ENCODE results near the gene ZNF423. TPM values are rescaled to one million over a fixed set of nuclear protein-coding genes. Genes with fewer than 3 reads are reported as not detected.

Gene ZNF423
- total RNA-seq, 4 donors from 2014 or later, result 0.67 to 3.7 (median 2.2) TPM

DNA sequence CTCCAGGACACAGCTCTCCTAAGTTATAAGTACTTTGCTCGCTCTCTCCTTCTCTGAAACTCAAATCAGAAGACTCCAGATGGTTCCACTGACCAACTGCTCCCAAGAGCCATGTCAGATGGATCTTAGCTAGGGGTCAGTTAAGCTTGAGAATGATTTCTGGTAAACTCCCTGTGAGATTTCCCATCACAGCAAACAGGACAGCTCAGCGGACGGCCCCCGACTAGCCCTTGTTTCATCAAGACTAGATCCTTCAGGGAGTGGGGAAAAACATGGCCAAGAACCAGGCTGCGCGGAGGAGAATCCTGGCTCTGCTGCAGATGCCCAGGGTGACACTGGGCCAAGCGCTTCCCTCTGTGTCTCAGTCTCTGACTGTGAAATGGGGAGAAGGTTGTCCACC is 322.5 kb downstream of the ZNF423 start:
- no peak for DNase-seq (ENCODE audit: low spot score in 2 of 2)
- no peak overlapping the region for H3K4me3 ChIP-seq (ENCODE audit: low read depth, poor library complexity, severe bottlenecking)
- WGBS, 2 donors, result 92 to 94% methylated on average over 7 of the region's 7 CpGs
- TF ChIP-seq POLR2A (IDR thresholded peaks at IDR 0.05), result no peak
- TF ChIP-seq, protein P1, sequence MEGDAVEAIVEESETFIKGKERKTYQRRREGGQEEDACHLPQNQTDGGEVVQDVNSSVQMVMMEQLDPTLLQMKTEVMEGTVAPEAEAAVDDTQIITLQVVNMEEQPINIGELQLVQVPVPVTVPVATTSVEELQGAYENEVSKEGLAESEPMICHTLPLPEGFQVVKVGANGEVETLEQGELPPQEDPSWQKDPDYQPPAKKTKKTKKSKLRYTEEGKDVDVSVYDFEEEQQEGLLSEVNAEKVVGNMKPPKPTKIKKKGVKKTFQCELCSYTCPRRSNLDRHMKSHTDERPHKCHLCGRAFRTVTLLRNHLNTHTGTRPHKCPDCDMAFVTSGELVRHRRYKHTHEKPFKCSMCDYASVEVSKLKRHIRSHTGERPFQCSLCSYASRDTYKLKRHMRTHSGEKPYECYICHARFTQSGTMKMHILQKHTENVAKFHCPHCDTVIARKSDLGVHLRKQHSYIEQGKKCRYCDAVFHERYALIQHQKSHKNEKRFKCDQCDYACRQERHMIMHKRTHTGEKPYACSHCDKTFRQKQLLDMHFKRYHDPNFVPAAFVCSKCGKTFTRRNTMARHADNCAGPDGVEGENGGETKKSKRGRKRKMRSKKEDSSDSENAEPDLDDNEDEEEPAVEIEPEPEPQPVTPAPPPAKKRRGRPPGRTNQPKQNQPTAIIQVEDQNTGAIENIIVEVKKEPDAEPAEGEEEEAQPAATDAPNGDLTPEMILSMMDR (IDR thresholded peaks at IDR 0.05), result no peak
- intact Hi-C loops (cut with DNase I; ENCODE audit: low total_unique reads), result no loop called here

DNA sequence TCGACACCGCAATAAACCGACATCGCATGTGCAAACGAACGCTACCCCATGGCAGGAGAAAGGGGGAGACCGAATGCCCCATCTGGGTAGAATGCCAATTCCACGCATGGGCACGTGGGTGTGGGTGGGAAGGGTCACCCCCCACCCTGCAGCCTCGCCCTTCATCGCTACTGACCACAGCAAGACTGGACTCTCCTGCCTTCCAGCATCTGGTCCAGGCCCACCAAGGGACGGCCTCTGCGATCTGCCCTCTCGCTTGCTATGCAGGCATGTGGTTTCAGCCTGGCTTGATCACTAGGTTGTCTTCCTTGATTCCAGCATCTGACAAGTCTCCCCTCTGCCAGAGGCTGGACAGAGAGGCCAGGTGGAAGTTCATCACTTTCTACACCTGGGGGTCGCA is 323.0 kb downstream of the ZNF423 start:
- no peak overlapping the region for H3K4me3 ChIP-seq (ENCODE audit: low read depth, poor library complexity, severe bottlenecking)
- TF ChIP-seq, protein P1 (IDR thresholded peaks at IDR 0.05), result no peak
- no peak for TF ChIP-seq POLR2A (IDR thresholded peaks at IDR 0.05)
- WGBS, 2 donors, result 92 to 96% methylated on average over 15 of the region's 15 CpGs
- intact Hi-C loops (cut with DNase I; ENCODE audit: low total_unique reads), result no loop called here
- no peak for DNase-seq (ENCODE audit: low spot score in 2 of 2)

DNA sequence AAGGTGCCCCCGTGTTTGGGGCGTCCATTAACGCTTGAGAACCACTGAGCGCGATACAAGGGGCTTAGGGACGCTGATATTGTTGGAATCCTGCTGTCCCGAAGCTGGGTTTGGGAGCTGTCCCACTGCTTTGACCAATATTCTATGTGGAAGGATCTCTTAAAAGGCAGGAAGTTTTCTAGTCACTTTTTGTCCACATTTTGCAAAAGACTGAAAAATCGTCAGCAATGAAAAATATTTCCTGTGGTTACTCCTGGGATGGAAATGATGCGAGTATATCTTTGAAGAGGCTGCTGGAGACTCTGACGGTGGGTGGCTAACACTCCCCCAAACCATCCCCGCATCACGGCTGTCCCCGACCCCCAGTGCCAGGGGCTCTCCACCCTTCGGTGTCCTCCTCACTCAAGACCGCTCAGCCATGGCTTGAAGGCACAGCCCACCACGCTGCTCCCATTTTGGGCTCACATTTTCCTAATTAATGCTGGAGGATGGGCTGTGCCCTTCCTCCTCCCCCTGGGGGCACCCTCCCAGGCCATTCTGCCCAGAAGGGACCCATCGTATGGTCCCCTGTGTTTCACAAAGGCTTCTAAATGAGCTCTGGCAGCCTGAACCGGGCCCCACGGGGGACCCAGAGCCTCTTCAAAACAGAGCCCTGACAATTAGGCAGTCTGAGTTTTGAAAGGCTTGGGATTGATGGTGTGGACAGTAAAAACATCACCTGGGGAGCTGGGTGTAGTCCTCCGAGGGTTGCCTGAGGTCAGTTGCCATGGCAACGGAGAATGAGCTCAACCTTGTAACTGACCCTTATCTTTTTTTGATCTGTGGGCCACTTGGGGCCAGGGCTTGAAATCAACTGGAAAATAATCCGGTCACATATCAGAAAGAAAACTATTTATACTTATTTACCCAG is 323.7 kb downstream of the ZNF423 start:
- 78 to 79% methylated on average over 22 of the region's 22 CpGs for WGBS, 2 donors
- no peak overlapping the region for H3K4me3 ChIP-seq (ENCODE audit: low read depth, poor library complexity, severe bottlenecking)
- TF ChIP-seq POLR2A (IDR thresholded peaks at IDR 0.05), result no peak
- TF ChIP-seq, protein P1 (IDR thresholded peaks at IDR 0.05), result no peak
- intact Hi-C loops (cut with DNase I; ENCODE audit: low total_unique reads), result no loop called here
- no peak for DNase-seq (ENCODE audit: low spot score in 2 of 2)

DNA sequence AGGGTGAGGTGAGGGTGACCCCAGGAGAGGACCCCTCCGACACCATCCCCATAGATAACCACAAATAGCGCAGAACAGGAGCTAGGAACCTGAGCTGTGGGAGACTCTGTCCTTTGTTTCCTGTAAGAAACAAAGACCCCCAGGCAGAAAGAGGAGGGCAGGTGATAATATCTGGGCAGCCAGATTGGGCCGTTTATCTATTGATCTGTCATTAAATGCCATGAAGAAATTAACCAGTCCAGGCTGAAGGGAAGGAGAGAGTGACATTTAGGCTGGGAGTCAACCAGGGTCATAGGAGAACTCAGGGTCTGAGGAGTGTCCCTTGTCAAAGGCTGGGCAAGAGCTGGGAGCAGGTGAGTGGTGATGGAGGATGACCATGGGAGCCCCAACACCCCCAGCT is 324.5 kb downstream of the ZNF423 start:
- TF ChIP-seq POLR2A (IDR thresholded peaks at IDR 0.05), result no peak
- TF ChIP-seq, protein P1 (IDR thresholded peaks at IDR 0.05), result no peak
- intact Hi-C loops (cut with DNase I; ENCODE audit: low total_unique reads), result no loop called here

DNA sequence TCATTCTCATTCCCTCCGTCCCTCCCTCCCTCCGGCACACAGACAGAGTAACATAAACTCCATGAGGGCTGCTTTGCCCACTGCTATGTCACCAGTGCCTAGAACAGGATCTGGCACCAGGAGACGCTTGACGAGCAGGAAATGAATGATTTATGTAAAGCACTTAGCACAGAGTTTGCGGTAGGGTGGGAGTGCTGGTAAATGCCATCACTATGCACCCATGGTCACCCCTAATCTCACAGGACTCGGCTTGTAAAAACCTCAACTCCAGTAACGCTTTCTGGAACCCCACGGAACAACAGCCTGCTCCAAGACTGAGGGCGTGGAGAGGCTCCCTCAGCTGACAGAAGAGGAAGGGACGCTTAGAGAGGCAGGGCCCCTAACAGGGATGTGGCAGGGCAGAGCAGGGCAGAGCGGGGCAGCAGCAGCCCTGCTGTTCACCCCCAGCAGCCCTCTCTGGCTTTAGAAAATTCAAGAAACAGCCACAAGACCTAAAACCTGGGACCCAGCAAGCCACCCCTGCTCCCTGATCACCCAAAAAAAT is 325.4 kb downstream of the ZNF423 start:
- 60 to 65% methylated on average over 11 of the region's 11 CpGs for WGBS, 2 donors
- no peak overlapping the region for H3K4me3 ChIP-seq (ENCODE audit: low read depth, poor library complexity, severe bottlenecking)
- intact Hi-C loops (cut with DNase I; ENCODE audit: low total_unique reads), result no loop called here
- TF ChIP-seq, protein P1 (IDR thresholded peaks at IDR 0.05), result no peak
- TF ChIP-seq POLR2A (IDR thresholded peaks at IDR 0.05), result no peak
- DNase-seq (ENCODE audit: low spot score in 2 of 2), result no peak

More for the DNA sequence above, 324.5 kb downstream of the ZNF423 start:
- DNase-seq (ENCODE audit: low spot score in 2 of 2), result no peak
- WGBS, 2 donors, result 78 to 83% methylated on average over 3 of the region's 3 CpGs
- H3K4me3 ChIP-seq (ENCODE audit: low read depth, poor library complexity, severe bottlenecking), result no peak overlapping the region

Measured in lower leg skin (tissue), 4 donors.